CMK (cell line): ENCODE measurements around the gene NUP188.

Experiments
- DNase-seq: peaks from one replicate; pipeline ENCODE4 v3.0.0-alpha.2; 2010; ENCODE audit warnings: low read depth

Gene NUP188

GRCh38 chr9:128947527-128948301, at the start of gene NUP188, which contains the start of gene DOLK:
NUP188 (plus strand) TSS chr9:128947699; CDS start chr9:128947720, 21 bp downstream.
DOLK (minus strand) TSS chr9:128947603; CDS start chr9:128947303, 300 bp downstream.
- DNase-seq = peak; percentile 85

GRCh38 chr9:128898382-128898781, 49.1 kb upstream of the NUP188 start:
- no peak for DNase-seq

- no peak for DNase-seq
Measured at GRCh38 chr9:128898845-128899565, 48.5 kb upstream of the NUP188 start.

GRCh38 chr9:128899566-128900322, 47.8 kb upstream of the NUP188 start:
- no peak for DNase-seq

GRCh38 chr9:128901379-128901778, 46.1 kb upstream of the NUP188 start:
- DNase-seq = no peak

- DNase-seq = no peak
Measured at GRCh38 chr9:128901822-128902221, 45.7 kb upstream of the NUP188 start.

- DNase-seq = no peak
Measured at GRCh38 chr9:128902351-128903078, 45.0 kb upstream of the NUP188 start.

GRCh38 chr9:128903079-128903461, 44.4 kb upstream of the NUP188 start:
- DNase-seq = no peak

- DNase-seq = no peak
Measured at GRCh38 chr9:128903871-128904620, 43.5 kb upstream of the NUP188 start.

GRCh38 chr9:128905964-128906363, 41.5 kb upstream of the NUP188 start:
- no peak for DNase-seq

- no peak for DNase-seq
Measured at GRCh38 chr9:128906741-128907140, 40.8 kb upstream of the NUP188 start.

- DNase-seq = no peak
Measured at GRCh38 chr9:128908372-128908771, 39.1 kb upstream of the NUP188 start.

GRCh38 chr9:128909859-128910258, 37.6 kb upstream of the NUP188 start:
- no peak for DNase-seq

- no peak for DNase-seq
Measured at GRCh38 chr9:128910906-128911305, 36.6 kb upstream of the NUP188 start.

GRCh38 chr9:128911529-128912035, 35.9 kb upstream of the NUP188 start:
- peak; percentile 84 for DNase-seq

- no peak for DNase-seq
Measured at GRCh38 chr9:128912270-128912853, 35.1 kb upstream of the NUP188 start.

GRCh38 chr9:128913048-128913900, 34.2 kb upstream of the NUP188 start:
- no peak for DNase-seq

GRCh38 chr9:128913995-128914772, 33.3 kb upstream of the NUP188 start:
- no peak for DNase-seq

GRCh38 chr9:128916204-128916603, 31.3 kb upstream of the NUP188 start:
- DNase-seq = no peak
